Stimulated activated CD4-positive, alpha-beta T cell treated with anti-CD3 and anti-CD28 coated beads, TNF-alpha, amount 100 ng/mL, for 4 hours (primary cell): ENCODE data around the gene KCNJ6.
"Not testable (repeated sequence)": the region's sequence is repeated elsewhere in the genome, so short reads cannot be mapped to it uniquely, and the experiment has no call there.

Source experiments
- DNase-seq, 3 experiments: peaks; one replicate each; pipeline ENCODE4 v3.0.0-alpha.2; 2020; ENCODE audit warnings: low read depth in 3 of 3

Gene KCNJ6

DNA sequence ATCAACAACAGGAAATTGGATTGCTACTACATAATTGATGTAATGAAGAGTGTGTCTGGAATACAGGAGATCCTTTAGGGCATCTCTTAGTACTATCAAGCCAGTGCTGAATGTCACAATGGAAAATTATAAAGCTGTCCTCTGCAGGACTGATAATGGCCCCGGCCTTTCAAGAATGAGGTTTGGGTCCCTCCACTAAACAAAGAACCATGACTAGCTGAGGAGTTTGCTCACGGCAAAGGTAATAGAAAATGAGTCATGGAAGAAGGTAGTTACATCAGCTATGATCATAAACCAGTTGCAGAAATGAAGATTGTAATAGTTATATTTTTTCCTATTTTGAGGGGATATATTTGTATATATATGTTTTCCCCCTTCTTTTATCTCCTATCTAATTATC lies 145.8 kb downstream of the KCNJ6 start:
- no peak for DNase-seq

DNA sequence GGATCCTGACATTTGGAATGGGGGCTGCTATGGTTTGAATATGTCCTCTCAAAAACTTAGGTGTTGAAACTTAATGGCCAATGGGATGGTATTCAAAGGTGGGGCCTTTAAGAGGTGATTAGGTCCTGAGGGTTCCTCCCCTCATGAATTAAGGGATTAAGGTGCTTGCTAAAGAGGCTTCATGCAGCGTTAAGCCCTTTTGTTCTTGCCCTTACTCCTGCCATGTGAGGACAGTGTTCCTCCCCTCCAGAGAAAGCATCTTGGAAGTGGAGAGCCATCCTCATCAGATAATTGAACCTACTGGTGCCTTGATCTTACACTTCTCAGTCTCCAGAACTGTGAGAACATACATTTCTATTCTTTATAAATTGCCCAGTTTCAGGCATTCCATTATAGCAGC lies 146.6 kb downstream of the KCNJ6 start:
- DNase-seq, result no peak

DNA sequence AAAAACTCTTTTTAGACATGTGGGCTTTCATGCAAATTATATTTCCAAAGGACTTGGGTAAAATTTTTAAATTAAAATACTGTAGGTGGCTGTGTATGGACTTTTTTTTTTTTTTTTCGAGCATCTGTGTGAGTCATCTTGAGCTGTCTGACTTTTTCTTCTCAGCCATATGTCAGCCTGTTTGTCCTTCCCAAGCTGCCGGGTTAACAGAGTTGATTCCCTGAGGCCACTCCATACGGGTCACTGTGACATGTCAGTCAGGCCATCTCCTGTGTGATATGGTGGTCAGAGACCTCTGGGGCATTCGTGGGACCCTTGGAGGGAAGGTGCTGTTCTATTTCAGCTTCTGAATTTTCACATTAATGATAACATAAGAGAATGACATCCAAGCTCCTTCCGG lies 148.3 kb downstream of the KCNJ6 start:
- DNase-seq, result no peak

DNA sequence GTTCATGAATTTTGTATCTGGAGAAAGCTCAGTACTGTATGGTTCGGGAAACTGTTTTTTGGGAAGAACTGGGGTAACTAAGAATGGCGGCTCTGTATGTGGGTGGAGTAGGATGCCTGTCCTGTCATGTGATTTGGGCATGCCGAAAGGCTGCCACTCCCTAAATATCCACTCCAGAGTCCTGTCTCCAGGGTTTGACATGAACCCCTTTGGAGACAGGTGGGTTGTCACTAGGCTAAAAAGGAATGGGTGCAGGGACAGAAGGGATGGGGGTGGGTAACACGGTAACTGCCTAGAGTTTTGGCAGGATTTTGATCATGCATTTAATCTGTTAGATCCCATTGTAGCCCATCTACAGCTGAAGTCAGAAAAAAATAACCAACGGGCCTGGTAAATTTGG lies 150.1 kb downstream of the KCNJ6 start:
- no peak for DNase-seq

DNA sequence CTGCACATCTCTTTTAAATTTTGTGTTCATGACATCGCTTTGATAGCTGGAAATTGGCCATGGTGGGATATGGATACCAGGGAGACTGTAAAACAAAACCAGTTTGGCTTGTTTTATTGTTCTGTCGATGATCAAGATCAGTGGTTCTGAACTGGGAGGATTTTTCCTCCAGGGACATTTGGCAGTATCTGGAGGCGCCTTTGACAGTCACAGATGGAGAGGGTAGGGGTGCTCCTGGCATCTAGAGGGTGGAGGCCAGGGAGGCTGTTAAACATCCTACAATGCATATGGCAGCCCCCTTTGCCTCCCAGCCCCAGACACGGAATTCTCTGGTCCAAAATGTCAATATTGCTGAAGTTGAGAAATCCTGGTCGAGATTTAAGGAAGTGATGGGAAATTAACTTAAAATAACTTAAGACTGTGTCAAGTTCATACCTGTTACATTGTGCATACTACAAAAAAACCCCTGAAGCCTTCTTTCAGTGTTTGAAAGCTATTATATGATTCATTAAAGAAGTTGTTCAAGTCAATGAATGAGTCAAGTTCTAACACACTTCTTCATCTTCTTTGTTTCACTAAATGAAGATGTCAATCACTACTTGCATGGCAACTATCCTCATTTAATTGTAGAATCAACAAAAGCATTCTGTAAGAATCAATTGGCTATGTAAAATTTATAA lies 150.9 kb downstream of the KCNJ6 start:
- no peak for DNase-seq

DNA sequence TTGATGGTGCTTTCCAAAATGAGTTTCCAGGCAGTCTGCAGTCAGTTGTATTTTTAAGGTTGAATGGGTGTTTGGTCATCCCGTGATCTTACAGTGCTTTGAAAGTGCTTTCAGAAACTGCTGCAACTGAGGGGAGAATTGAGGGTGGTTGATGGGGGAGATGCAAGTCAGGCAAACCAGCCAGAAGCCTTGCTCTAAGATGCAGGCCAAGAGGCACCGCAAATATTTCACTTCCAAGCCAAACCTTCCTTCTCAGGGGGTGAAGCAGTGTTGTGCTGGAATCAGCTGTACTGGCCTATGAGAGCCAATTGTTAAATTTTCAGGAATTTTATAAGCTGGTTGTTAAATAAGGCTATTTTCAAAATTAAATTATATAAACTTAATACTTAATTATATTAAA lies 151.6 kb downstream of the KCNJ6 start:
- no peak for DNase-seq

DNA sequence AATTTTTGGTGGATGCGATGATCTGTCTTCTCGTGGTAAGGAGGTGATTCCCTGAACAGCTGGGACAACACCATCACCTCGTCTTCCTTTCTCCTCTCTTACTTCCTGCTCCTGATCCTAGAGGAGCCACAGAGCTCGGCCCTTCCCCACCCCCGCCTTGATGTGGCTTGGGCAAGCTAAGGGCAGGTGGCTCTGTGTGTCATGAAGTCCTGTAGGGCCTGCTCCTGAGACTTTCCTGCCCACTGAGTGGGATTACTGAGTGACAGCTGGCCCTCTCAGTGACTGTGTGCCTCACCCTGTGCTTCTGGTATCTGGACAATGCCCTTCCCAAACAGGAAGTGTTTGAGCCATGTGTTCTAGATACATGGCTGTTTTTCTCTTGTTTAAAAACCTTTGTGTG lies 153.0 kb downstream of the KCNJ6 start:
- DNase-seq, result no peak

DNA sequence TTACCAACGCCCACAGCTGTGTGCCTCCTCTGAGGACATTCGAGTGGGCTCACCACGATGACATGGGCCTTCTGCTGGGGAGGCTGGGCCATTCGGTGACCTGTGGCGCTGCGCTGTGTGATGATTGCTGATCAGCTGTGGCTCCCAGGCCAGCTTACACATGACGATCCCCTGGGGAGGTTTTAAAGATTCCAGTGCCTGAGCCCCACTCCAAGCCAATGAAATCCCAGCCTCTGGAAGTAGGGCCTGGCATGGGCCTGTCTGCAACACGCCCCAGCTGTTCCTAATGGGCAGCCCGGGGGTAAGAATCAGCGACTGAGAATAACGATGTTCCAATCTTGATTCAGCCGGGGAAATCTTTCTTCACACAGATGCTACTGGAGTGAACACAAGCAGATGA lies 153.7 kb downstream of the KCNJ6 start:
- no peak for DNase-seq

DNA sequence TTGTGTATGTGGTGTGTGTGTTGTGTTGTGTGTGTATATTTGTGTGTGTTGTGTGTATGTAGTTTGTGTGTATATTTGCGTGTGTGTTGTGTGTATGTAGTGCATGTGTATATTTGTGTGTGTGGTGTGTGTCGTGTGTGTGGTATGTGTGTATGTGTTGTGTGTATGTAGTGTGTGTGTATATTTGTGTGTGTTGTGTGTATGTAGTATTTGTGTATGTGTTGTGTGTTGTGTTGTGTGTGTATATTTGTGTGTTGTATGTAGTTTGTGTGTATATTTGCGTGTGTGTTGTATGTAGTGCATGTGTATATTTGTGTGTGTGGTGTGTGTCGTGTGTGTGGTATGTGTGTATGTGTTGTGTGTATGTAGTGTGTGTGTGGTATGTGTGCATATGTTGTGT lies 154.9 kb downstream of the KCNJ6 start:
- not testable (repeated sequence) for DNase-seq

DNA sequence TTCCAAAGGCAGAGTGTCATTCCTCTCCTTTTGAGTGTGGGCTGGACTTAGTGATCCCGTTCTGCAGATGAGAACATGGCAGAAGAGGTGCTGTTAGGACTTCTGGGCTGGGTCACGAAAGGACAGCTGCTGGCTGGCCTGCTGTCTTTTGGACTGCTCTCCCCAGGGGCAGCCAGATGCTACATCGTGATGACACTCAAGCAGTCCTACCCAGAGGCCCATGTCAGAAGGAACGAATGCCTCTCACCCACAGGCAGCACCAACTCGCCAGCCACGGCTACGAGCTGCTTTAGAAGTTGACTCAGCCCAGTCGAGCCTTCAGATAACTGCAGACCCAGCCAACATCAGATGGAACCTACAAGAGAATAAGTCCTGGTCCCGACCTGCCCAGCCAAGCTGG lies 156.5 kb downstream of the KCNJ6 start:
- no peak for DNase-seq

DNA sequence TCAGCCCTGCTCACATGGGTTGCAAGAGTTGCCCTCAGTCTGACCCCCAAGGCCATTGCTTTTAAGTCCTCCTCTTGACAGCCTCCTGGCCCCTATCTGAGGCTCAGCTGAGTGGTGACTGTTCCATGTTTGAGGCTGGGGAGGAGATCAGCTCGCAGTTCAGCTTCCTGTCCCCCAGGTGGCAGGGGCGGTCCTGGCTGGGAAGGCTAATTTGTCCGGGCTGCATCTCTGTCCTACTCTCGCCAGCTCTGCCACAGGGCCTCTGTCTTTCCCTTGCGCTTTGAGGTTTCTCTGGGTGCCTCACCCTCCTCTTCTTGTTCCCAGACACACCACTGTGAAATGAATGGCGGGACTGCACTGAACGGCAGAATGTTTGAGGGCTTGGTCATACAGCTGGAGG lies 157.3 kb downstream of the KCNJ6 start:
- DNase-seq, result no peak

DNA sequence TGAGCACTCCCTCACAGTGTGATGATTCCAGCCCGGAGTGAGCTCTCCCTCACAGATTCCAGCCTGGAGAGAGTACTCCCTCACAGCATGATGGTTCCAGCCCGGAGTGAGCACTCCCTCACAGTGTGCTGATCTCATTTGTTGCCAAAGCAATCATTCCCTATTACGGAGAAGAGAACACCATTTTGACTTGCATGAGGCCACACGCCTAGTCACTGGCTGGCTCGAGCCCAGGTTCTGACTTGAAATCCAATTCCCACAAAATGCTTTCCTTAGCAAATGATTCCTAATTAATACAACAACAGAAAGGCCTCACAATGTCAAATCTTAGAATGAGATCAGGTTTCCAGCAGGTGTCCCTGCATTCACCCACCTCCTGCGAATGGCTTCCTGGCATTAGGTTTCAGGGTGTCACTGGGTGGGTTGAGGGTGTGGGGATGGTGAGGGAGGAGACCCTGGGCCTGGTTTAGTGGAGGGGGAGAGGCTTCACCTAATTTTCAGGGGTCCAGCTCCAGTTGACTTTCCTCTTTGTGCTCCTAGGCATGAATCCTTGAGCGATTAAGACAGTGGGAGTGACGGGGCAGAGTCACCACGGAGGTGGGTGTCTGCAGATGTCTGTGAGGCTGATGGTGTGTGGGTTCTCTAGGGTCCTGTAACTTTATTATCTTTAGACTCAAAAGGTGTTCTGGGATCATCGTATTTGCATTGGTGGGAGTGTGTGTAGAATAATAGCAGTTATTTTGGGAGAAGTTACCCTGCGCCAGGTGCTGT lies 158.5 kb downstream of the KCNJ6 start:
- no peak for DNase-seq

DNA sequence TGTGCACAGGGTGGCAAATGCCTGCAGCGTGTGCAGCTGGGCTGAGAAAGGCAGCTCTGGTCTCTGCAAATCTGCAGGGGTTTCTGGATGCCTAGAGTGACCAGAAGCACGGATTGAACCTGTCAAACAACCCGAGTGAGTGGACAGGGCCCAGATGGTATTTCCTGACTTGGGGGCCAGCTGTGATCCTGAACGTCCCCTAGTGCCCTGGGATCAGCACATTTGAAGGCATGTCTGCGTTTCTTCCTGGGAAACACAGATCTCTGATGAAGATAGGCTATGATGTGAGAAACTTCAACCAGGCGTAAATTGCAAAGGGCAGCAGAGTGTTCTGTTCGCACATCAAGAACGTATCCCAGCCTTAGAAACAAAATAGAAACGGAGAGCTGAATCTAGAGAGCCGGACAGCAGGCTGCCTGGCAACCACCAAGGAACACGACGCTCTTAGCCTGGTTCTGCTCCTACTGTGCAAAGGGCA lies 163.1 kb downstream of the KCNJ6 start:
- no peak for DNase-seq

DNA sequence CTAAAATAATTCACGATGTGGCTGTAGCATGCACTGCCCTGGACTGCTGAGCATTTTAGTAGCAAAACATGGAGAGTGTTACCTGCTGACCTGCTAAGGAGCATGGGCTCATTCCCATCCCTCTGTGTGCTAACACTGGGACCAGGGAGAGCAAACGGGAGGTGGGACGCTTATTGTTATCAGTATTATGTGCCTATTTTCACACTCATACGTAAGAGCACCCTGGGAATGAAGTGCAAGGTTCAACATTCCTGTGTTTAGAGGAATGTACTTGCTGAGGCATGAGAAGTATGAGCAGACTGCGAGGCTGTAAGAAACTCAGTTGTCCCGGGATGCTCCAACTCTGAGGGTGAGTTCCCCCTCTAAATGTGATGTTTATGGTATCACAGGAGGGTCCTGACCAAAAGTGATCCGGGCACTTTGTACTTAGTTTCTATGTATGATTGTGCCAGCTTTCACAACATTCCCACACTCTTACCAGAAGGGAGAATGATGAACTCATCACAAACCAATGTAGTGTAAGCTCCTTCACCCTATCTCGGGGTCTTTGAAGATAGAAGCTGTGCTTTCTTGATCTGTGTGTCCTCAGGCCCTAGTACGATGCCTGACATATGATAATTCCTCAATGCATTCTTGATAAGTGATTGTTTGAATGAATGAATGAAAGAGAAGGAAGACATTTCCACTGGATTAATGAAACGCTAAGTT lies 164.8 kb downstream of the KCNJ6 start:
- DNase-seq, result no peak

DNA sequence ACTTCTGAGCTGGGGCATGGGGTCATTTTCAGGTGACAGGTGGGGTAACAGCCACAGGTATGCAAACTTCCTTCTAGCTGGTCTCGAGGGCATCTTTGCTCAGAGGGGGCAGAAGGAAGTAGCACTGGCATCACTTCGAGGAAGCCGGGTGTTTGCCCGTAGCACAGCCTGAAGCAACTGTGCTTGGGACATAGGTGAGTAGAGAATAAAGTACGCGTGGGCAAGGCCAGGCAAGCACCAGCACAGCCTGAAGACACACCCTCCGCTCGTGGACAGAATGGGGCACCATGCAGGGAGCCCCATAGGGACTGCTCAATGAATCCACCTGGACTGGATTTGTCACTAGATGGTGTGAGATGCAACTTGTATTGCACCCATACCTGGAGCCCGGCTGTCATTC lies 167.1 kb downstream of the KCNJ6 start:
- no peak for DNase-seq

DNA sequence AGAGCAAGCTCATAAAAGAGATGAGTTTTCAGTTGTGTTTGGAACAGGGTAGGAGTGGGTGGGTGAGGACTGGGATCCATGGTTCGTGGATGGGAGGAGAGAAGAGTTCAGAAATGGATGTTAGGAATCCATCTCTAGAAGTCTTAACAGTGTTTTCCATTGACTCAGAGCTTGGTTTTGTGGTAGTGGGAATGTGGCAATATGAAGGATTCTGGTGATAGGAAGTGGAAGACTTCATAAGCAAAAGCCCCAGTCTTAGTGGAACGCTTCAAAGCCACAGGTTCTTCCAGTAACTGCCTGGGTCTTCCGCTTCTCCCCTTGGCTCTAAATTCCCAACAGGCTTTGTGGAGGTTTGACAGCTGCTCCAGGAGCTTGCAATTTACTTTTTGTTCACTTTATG lies 167.9 kb downstream of the KCNJ6 start:
- DNase-seq, result no peak

DNA sequence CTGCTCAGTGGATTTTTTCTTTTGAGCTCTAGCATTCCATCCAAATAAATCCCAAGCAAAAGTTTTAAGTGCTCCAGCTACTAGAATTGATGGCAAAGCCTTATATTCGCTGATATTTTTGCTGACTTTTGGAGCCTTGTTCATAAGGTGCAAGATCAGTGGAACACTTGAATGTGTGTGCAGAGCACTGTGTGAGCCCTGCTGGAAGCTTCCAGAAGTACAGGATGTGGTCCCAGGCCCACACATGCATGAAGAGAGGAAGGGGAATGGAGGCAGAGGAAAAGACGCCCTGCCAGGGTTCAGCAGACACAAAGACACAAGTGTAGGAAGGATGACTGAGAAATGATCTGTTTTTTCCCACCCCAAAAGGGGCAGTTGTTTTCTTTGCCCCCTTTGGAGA lies 169.4 kb downstream of the KCNJ6 start:
- DNase-seq, result no peak

DNA sequence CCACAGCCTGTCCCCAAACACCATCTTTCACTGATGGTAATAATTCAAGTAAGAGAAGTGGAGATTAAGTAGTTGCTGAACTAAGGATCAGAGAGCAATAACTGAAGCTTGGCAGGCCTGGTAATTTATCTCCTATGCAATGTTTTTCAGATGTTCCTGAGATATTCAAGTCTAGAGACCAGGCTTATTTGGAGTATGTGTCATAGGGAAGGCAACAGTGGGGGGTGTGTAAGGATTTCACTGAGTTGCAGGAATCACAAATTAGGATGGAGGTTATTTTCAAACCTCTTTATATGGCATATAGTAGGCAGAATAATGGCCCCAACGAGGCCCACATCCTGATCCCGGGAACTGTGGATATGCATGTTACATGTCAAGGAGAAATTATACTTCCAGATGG lies 171.7 kb downstream of the KCNJ6 start:
- no peak for DNase-seq

DNA sequence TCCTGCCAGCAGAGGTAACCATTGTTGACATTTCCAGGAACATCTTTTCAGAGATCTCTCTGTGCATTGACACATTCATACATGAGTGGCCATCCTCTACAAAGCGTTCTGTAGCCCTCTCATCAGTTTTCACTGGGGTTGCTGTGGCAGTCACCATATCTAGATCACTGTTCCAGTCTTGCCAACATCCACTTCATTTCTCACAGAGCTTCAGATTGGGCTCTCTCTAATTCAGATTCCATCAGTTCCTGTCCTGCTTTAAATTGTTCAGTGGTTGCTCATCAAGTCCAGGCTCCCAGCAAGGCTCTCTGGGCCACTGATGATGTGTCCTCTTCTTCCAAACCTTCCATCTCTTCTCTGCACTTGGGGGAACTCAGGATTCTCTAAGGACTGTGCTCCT lies 173.7 kb downstream of the KCNJ6 start:
- no peak for DNase-seq

DNA sequence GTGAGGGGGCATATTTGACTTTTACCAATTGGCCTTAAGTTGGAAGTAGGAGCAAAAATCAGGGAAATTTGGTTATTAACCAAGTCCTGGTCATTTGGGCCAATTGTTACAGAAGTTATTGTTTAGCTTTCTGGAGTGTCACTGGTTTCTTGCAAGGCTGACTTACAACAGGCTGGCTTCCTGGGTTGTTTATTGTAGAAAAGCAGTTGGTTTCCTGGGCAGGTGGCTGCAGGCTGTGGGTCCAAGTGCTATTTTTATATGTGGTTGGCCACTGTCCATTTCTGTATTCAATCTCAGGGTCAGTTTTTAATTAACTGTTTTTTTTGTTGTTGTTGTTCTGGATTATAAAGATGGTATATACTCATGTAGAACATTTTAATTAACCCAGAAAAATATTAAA lies 174.1 kb downstream of the KCNJ6 start:
- DNase-seq, result no peak

DNA sequence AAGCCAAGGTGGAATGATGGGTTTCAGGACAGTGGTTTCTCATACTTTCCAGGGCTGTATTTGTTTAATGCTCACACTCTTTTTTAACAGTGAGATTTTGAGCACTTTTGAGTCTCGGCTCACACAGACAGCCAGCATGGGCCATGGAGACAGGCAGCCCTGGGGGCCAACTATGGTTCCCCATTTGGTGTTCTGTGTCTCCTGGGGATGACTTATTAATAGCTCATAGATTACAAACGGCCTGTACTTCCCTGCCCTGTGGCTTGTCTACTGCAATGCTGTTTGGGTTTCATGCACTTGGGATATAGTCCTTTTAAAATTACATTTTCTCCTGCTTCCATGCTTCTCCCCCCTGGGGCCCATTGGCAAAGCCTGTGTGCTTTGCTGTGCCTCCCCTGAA lies 178.3 kb downstream of the KCNJ6 start:
- no peak for DNase-seq

DNA sequence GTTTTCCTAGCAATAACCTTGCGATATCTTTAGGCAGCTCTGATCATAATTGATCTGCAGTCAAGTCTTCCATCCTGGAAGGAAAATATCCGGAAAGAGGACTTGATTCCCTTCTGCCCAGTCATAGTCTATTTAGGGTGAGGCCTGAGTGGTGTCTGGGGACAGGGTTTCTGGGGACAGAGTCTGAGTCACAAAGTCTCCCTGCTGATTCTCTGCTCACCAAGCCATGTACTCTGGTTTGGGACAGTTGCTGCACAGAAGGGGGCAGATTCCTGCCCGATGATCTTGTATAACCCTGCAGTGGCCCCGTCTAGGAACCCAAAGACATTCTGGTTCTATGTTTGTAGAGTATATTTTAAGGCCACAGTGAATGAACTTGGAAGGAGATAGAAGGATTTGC lies 178.8 kb downstream of the KCNJ6 start:
- no peak for DNase-seq

DNA sequence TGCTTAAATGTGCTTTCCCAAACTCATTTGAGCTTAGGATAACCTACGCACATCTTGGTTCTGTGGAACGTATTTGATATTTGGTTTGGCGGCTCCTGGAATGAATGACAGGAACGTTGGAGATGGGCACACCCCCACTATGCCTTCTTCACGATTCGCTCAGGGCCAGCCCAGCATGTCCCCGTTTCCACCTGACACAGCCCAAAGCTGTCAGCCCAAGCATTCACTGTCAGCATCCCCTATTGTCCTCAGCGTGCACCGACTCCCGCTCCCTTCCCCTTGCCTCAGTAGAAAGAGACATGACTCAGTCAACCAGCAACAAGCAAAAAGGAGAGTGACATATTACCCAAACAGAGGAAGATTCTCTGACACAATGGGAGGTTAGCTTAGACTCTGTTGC lies 181.4 kb downstream of the KCNJ6 start:
- DNase-seq, result no peak
